K562 (cell line): ENCODE results near the gene SPATA20. TPM values are rescaled to one million over a fixed set of nuclear protein-coding genes. Genes with fewer than 3 reads are reported as not detected.

Experiments
- ATAC-seq: fragments of 200-7000 bp; cut with Tn5 transposase; 3 replicates; pipeline ENCODE4 v1.9.1; 2020; ENCODE audit warnings: moderate library complexity
- BruUV-seq: library from RNA; stranded (reverse); fragments of 400-500 nt; replicated peaks from 2 replicates; lab custom pipeline; 2021; lab: Mats Ljungman, UMichigan
- CTCF ChIA-PET: fragments of 300-600 bp; formaldehyde crosslinking; extraction: SDS; loops from one replicate; lab custom pipeline; 2021; ENCODE audit warnings: low intra/inter-chr PET ratio; lab: Yijun Ruan, JAX
- POLR2A ChIA-PET: fragments of 300-600, 350-650 bp; sonication (Branson Sonifier 250); formaldehyde crosslinking; extraction: SDS; loops from one replicate; lab custom pipeline; 2021; ENCODE audit warnings: antibody characterized with exemption, inconsistent platforms; lab: Yijun Ruan, JAX
- DNase-seq, 4 experiments: peaks; one replicate each; pipeline versions ENCODE4 v3.0.0 to v3.0.0-alpha.2; 2011 to 2018; ENCODE audit warnings: low spot score in 3 of 4, mixed read lengths in 3 of 4; ENCODE audit errors: extremely low read depth in 1 of 4
- FAIRE-seq: peaks from 2 replicates; lab custom pipeline; 2011; peaks lifted over from hg19 to GRCh38; lab: Jason Lieb, UNC
- H2AFZ ChIP-seq: 2 replicates; pipeline ENCODE4 v1.6.0; 2011; ENCODE audit warnings: low read depth, low read length, control low read depth, inconsistent platforms
- H3K27ac ChIP-seq: fragments of 200-600 bp; 3 replicates; pipeline ENCODE4 v1.8.0; 2011; ENCODE audit warnings: low read depth, mild to moderate bottlenecking, control low read depth, inconsistent platforms, low read length, moderate library complexity, mixed read lengths; ENCODE audit errors: extremely low read depth
- H3K27me3 ChIP-seq, 2 experiments: fragments of 300-600 bp in 1 of 2; 2 replicates in 1 of 2; 3 replicates in 1 of 2; pipeline versions ENCODE4 v1.6.0 to v1.8.0; 2011; ENCODE audit warnings: inconsistent platforms in 2 of 2, low read length in 2 of 2, mild to moderate bottlenecking in 1 of 2, mixed read lengths in 1 of 2, moderate library complexity in 1 of 2; ENCODE audit not compliant: control insufficient read depth in 2 of 2, insufficient read depth in 2 of 2
- H3K36me3 ChIP-seq: fragments of 300-600 bp; 3 replicates; pipeline ENCODE4 v1.8.0; 2011; ENCODE audit warnings: mild to moderate bottlenecking, low read length, inconsistent platforms; ENCODE audit not compliant: control insufficient read depth, insufficient read depth
- H3K4me1 ChIP-seq, 2 experiments: fragments of 200-600 bp in 1 of 2; replicated peaks in 1 of 2; 2 replicates in 1 of 2; 3 replicates in 1 of 2; pipeline versions ENCODE4 v1.5.1 to v1.8.0; 2011; ENCODE audit warnings: inconsistent platforms in 2 of 2, low read length in 2 of 2, mild to moderate bottlenecking in 1 of 2, mixed read lengths in 1 of 2, moderate library complexity in 1 of 2; ENCODE audit not compliant: control insufficient read depth in 2 of 2, insufficient read depth in 2 of 2
- H3K4me2 ChIP-seq: 2 replicates; pipeline ENCODE4 v1.6.1; 2011; ENCODE audit warnings: low read length, control low read depth, inconsistent platforms, mixed read lengths; ENCODE audit not compliant: insufficient read depth
- H3K4me3 ChIP-seq: fragments of 200-600 bp; sonication (generic), shearing (Covaris generic); 2 replicates; pipeline ENCODE4 v1.5.1; 2016; ENCODE audit warnings: control low read depth, inconsistent platforms
- H3K79me2 ChIP-seq: fragments of 200-600 bp; 3 replicates; pipeline ENCODE4 v1.8.0; 2011; ENCODE audit warnings: low read length, inconsistent platforms; ENCODE audit not compliant: control insufficient read depth, insufficient read depth
- H3K9ac ChIP-seq, 2 experiments: 2 replicates each; pipeline versions ENCODE4 v1.6.0 to v1.6.1; 2011; ENCODE audit warnings: low read depth in 2 of 2, low read length in 2 of 2, control low read depth in 1 of 2, inconsistent platforms in 1 of 2, mild to moderate bottlenecking in 1 of 2, mixed read lengths in 1 of 2; ENCODE audit not compliant: insufficient read depth in 1 of 2
- H3K9me1 ChIP-seq: one replicate; pipeline ENCODE4 v1.6.0; 2011; ENCODE audit warnings: inconsistent platforms, mild to moderate bottlenecking, low read length, moderate library complexity; ENCODE audit not compliant: control insufficient read depth, insufficient read depth
- H3K9me3 ChIP-seq: replicated peaks from 2 replicates; pipeline ENCODE4 v1.5.1; 2011; ENCODE audit warnings: low read depth, low read length, inconsistent platforms; ENCODE audit not compliant: control insufficient read depth, insufficient read depth
- H4K20me1 ChIP-seq: replicated peaks from 2 replicates; pipeline ENCODE4 v1.6.1; 2011; ENCODE audit warnings: low read length, inconsistent platforms, mixed read lengths; ENCODE audit not compliant: control insufficient read depth, insufficient read depth
- ADNP ChIP-seq: fragments of 200-800 bp; sonication (Bioruptor generic); IDR thresholded peaks from 2 replicates; pipeline ENCODE4 v1.6.1; 2016; ENCODE audit warnings: missing genetic modification characterization, missing compliant biosample characterization
- CHD1 ChIP-seq: fragments of 200-600 bp; sonication (generic); IDR thresholded peaks from one replicate; pipeline ENCODE4 v1.6.1; 2012; ENCODE audit warnings: mild to moderate bottlenecking, moderate library complexity, low read length, inconsistent platforms
- ESRRA ChIP-seq: fragments of 450-650 bp; IDR thresholded peaks from 2 replicates; pipeline ENCODE4 v1.6.1; 2014; ENCODE audit warnings: low read depth, mild to moderate bottlenecking, moderate library complexity, borderline replicate concordance
- HMG20B ChIP-seq: fragments of 250-450 bp; sonication (Bioruptor Pico); IDR thresholded peaks from 2 replicates; pipeline ENCODE4 v1.5.0; 2021; ENCODE audit warnings: mild to moderate bottlenecking
- HOXB6 ChIP-seq: fragments of 250-450 bp; sonication (Bioruptor Pico); IDR thresholded peaks from 2 replicates; pipeline ENCODE4 v1.5.1; 2022; ENCODE audit warnings: mild to moderate bottlenecking, borderline replicate concordance
- KAT7 ChIP-seq: sonication (generic); formaldehyde crosslinking; IDR thresholded peaks from 2 replicates; pipeline ENCODE4 v1.8.0; 2022; ENCODE audit warnings: missing genetic modification reagents, mild to moderate bottlenecking, borderline replicate concordance
- KLF6 ChIP-seq: fragments of 250-450 bp; sonication (Bioruptor Pico); IDR thresholded peaks from 2 replicates; pipeline ENCODE4 v1.4.0; 2020; ENCODE audit warnings: mild to moderate bottlenecking, moderate library complexity, borderline replicate concordance
- NFYB ChIP-seq: IDR thresholded peaks from 2 replicates; pipeline ENCODE4 v1.6.1; 2011; ENCODE audit warnings: mild to moderate bottlenecking, moderate library complexity; ENCODE audit not compliant: insufficient read length; ENCODE audit errors: extremely low read depth
- POLR2G ChIP-seq: fragments of 200-400 bp; formaldehyde crosslinking; IDR thresholded peaks from 2 replicates; pipeline ENCODE4 v1.6.1; 2017; ENCODE audit warnings: low read depth, mild to moderate bottlenecking, antibody characterized with exemption, low read length, moderate library complexity
- RBM22 ChIP-seq: fragments of 200-400 bp; formaldehyde crosslinking; IDR thresholded peaks from 2 replicates; pipeline ENCODE4 v1.6.1; 2018; ENCODE audit warnings: low read length, low read depth; ENCODE audit not compliant: poor library complexity, severe bottlenecking
- SRSF1 ChIP-seq: fragments of 200-400 bp; formaldehyde crosslinking; IDR thresholded peaks from 2 replicates; pipeline ENCODE4 v1.6.1; 2017; ENCODE audit warnings: mild to moderate bottlenecking, low read depth, low read length, moderate library complexity
- SRSF7 ChIP-seq: fragments of 200-400 bp; formaldehyde crosslinking; optimal IDR thresholded peaks from 2 replicates; pipeline ENCODE3; 2017; ENCODE audit warnings: mild to moderate bottlenecking, low read depth, low read length
- USF2 ChIP-seq: sonication (generic); formaldehyde crosslinking; IDR thresholded peaks from 2 replicates; pipeline ENCODE4 v1.5.0; 2020; ENCODE audit warnings: missing genetic modification reagents
- ZNF695 ChIP-seq: fragments of 450-650 bp; formaldehyde crosslinking; IDR thresholded peaks from 2 replicates; pipeline ENCODE4 v1.4.0; 2020; ENCODE audit warnings: mild to moderate bottlenecking, moderate library complexity
- WGBS: fragments of 100-300 bp; shearing (Covaris generic); methylation state at CpG from one replicate; pipeline ENCODE4 v1.1.6; 2016; ENCODE audit warnings: low coverage, mixed read lengths; ENCODE audit not compliant: insufficient coverage; ENCODE audit errors: missing lambda C conversion rate; 5-methylcytosine and 5-hydroxymethylcytosine counted together
- in situ Hi-C: fragments of 300-500 bp; cut with MboI; formaldehyde crosslinking; loops from 4 replicates; pipeline ENCODE4 v1.15.0; 2018; ENCODE audit warnings: inconsistent platforms, mixed read lengths
- intact Hi-C: fragments of 100-400 bp; cut with micrococcal nuclease; formaldehyde crosslinking; loops from 2 replicates; pipeline ENCODE4 v1.14.2; 2022
- polyA plus RNA-seq, 8 experiments: library from polyadenylated mRNA; depleted of rRNA in 4 of 8; stranded (reverse) in 5 of 8; unstranded in 3 of 8; fragments of >200 nt; fragmentation: Nextera tagmentation in 2 of 8; fragmentation: Illumina TruSeq in 1 of 8; extraction: Ambion mirVana in 2 of 8; extraction: Trizol in 1 of 8; gene quantifications; 2 replicates each; pipeline versions ENCODE4 v1.2.1 to v1.2.3, GENCODE V29; 2011 to 2014; ENCODE audit warnings: inconsistent platforms in 1 of 8, missing spikeins in 1 of 8
- total RNA-seq, 7 experiments: library from RNA; depleted of rRNA in 6 of 7; stranded (reverse); fragments of >200 nt in 6 of 7; fragmentation: Illumina TruSeq in 2 of 7; extraction: Trizol in 2 of 7; gene quantifications; 2 replicates each; pipeline versions ENCODE4 v1.2.1 to v1.2.3, GENCODE V29; 2011 to 2021; ENCODE audit warnings: low replicate concordance in 1 of 7

The SPATA20 gene
- total and polyA plus RNA-seq, 9 of the 15 experiments (the other 6 are each of a cell fraction or from before 2014, with no cell fraction given) = 0.08 to 4.0 (median 1.5) TPM

GRCh38 chr17:50585891-50586290 is 38.9 kb downstream of the SPATA20 start:
- FAIRE-seq (no peak), DNase-seq (no peak), ATAC-seq (no peak)
- Histone ChIP-seq H3K27me3 (peaks cover 40 to 87% of the 10 kb centered on the region in 2 experiments; a peak in 4 of 5 replicates), H3K4me3 (no peak overlapping the region), H3K9ac (peak overlapping the region in 1 of 2 experiments; percentile 35; a peak in 1 of 4 replicates), H3K4me2 (no peak overlapping the region), H3K4me1 (peaks cover 0 to 4% of the 10 kb centered on the region in 2 experiments; a peak in 2 of 5 replicates), H3K9me1 (no peaks in the 10 kb centered on the region), H3K79me2 (no peaks in the 10 kb centered on the region), H2AFZ (no peak overlapping the region), H3K27ac (no peak overlapping the region), H3K36me3 (no peaks in the 10 kb centered on the region), H4K20me1 (peaks cover 4% of the 10 kb centered on the region), H3K9me3 (no peaks in the 10 kb centered on the region)
- intact Hi-C loops = no loop called here
- no peak for TF ChIP-seq KAT7 (CRISPR knock-in tag)
- no peak for TF ChIP-seq ADNP (tag)
- ChIA-PET POLR2A (no interaction called here), CTCF (no interaction called here)
- in situ Hi-C loops = no loop called here
- WGBS = 5% methylated on average over 7 of the region's 8 CpGs
- no TSS peak for BruUV-seq

- WGBS = 1% methylated on average over 9 of the region's 9 CpGs
- Histone ChIP-seq H3K27me3 (peaks cover 34 to 87% of the 10 kb centered on the region in 2 experiments; a peak in 4 of 5 replicates), H3K36me3 (no peaks in the 10 kb centered on the region), H3K79me2 (no peaks in the 10 kb centered on the region), H3K4me2 (no peak overlapping the region), H3K9me1 (no peaks in the 10 kb centered on the region), H3K9ac (peak overlapping the region in 1 of 2 experiments; percentile 35; a peak in 2 of 4 replicates), H2AFZ (no peak overlapping the region), H3K27ac (no peak overlapping the region), H3K4me3 (no peak overlapping the region), H3K4me1 (peaks cover 0 to 8% of the 10 kb centered on the region in 2 experiments; a peak in 2 of 5 replicates), H4K20me1 (peaks cover 4% of the 10 kb centered on the region), H3K9me3 (no peaks in the 10 kb centered on the region)
- intact Hi-C loops = no loop called here
- in situ Hi-C loops = no loop called here
- CTCF ChIA-PET = no interaction called here
- ATAC-seq (no peak), DNase-seq (no peak), FAIRE-seq (no peak)
- POLR2A ChIA-PET = interaction anchor here (0.9 to 1.2 kb wide), 2 partner anchors 10 to 18 kb away, joined by 3 to 4 read pairs; no protein-coding TSS in a partner anchor
- no TSS peak for BruUV-seq
- no peak for TF ChIP-seq POLR2G
- no peak for TF ChIP-seq NFYB
- no peak for TF ChIP-seq HOXB6
- no peak for TF ChIP-seq KLF6 (CRISPR knock-in tag)
- no peak for TF ChIP-seq ESRRA
- no peak for TF ChIP-seq HMG20B (CRISPR knock-in tag)
- no peak for TF ChIP-seq ZNF695 (CRISPR knock-in tag)
- no peak for TF ChIP-seq CHD1
- no peak for TF ChIP-seq SRSF7
- no peak for TF ChIP-seq RBM22
- TF ChIP-seq SRSF1 = no peak
- TF ChIP-seq USF2 = no peak
These were observed 39.7 kb downstream of the SPATA20 start for GRCh38 chr17:50586421-50587247.
